SK-N-SH (cell line): ENCODE results near the gene PGAM2.

Experiments used
- CTCF ChIP-seq: fragments of 200-600 bp; sonication (generic); IDR thresholded peaks from 2 replicates; pipeline ENCODE4 v1.6.1; 2017; ENCODE audit warnings: antibody characterized with exemption, mild to moderate bottlenecking, moderate library complexity
- ELF1 ChIP-seq: IDR thresholded peaks from 2 replicates; pipeline ENCODE4 v1.4.0; 2012
- EZH2phosphoT487 ChIP-seq: fragments of 200-600 bp; sonication (generic); IDR thresholded peaks from 2 replicates; pipeline ENCODE4 v1.6.1; 2017; ENCODE audit warnings: low read depth, mixed run types, mild to moderate bottlenecking, antibody characterized with exemption, moderate library complexity, borderline replicate concordance
- JUND ChIP-seq: IDR thresholded peaks from 2 replicates; pipeline ENCODE4 v1.4.0; 2012
- MAX ChIP-seq: IDR thresholded peaks from 2 replicates; pipeline ENCODE4 v1.4.0; 2012; ENCODE audit warnings: low read depth
- NFIC ChIP-seq: IDR thresholded peaks from 2 replicates; pipeline ENCODE4 v1.4.0; 2012; ENCODE audit warnings: borderline replicate concordance
- POLR2AphosphoS5 ChIP-seq: IDR thresholded peaks from 2 replicates; pipeline ENCODE4 v1.6.1; 2012; ENCODE audit warnings: low read depth, low read length
- TEAD4 ChIP-seq: IDR thresholded peaks from 2 replicates; pipeline ENCODE4 v1.4.0; 2012; ENCODE audit warnings: mild to moderate bottlenecking, borderline replicate concordance; ENCODE audit not compliant: insufficient read depth
- YY1 ChIP-seq: IDR thresholded peaks from 2 replicates; pipeline ENCODE4 v1.4.0; 2012; ENCODE audit warnings: low read depth, mild to moderate bottlenecking
- ZBTB33 ChIP-seq: IDR thresholded peaks from 2 replicates; pipeline ENCODE4 v1.4.0; 2012; ENCODE audit warnings: low read depth, borderline replicate concordance
- TF ChIP-seq, protein P1 (sequence below): fragments of 150-350 bp; IDR thresholded peaks from 2 replicates; pipeline ENCODE4 v1.6.1; 2017; ENCODE audit warnings: antibody characterized with exemption, low read length, low read depth, borderline replicate concordance

GRCh38 chr7:44101303-44101965 is 36.1 kb upstream of the PGAM2 start:
- TF ChIP-seq YY1, result no peak
- TF ChIP-seq CTCF, result no peak
- no peak for TF ChIP-seq TEAD4
- no peak for TF ChIP-seq JUND
- TF ChIP-seq ZBTB33, result no peak
- TF ChIP-seq POLR2AphosphoS5, result no peak
- TF ChIP-seq NFIC, result no peak
- no peak for TF ChIP-seq ELF1
- no peak for TF ChIP-seq MAX
- TF ChIP-seq, protein P1, sequence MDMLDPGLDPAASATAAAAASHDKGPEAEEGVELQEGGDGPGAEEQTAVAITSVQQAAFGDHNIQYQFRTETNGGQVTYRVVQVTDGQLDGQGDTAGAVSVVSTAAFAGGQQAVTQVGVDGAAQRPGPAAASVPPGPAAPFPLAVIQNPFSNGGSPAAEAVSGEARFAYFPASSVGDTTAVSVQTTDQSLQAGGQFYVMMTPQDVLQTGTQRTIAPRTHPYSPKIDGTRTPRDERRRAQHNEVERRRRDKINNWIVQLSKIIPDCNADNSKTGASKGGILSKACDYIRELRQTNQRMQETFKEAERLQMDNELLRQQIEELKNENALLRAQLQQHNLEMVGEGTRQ, result no peak
- no peak for TF ChIP-seq EZH2phosphoT487
